Measurements from ENCODE around the gene MPZL3. TPM values are rescaled to one million over a fixed set of nuclear protein-coding genes. Genes with fewer than 3 reads are reported as not detected.

The MPZL3 gene
- polyA plus RNA-seq, 1 donor (not counting 4 experiments of a cell fraction or from before 2014, with no cell fraction given), result 7.9 TPM

DNA sequence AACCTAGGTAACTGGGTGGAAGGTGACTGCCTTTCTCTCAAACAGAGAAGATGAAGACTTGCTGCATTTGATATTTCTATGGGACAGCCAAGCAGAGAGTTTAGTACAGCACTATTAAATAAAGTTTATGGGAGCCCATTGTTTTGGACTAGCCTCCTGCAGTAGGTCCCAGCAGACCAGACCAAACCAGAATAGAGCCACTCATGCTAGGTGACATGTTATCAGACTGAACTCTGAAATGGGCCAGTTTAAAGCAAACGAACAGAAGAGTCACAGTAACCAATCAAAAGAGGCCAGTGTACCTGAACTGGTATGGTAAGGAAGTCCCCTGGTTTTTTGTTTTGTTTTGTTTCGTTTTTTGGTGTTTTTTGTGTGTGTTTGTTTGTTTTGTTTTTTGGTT, 19.8 kb upstream of the MPZL3 start:
- Histone ChIP-seq H4K20me1 (ENCODE audit: control insufficient read depth, extremely low read depth, insufficient read depth, low read length) (no peaks in the 10 kb centered on the region), H3K9me3 (ENCODE audit: control insufficient read depth, low read depth, low read length) (no peaks in the 10 kb centered on the region), H2AFZ (ENCODE audit: control insufficient read depth, low read length) (no peak overlapping the region), H3K27me3 (ENCODE audit: control insufficient read depth, extremely low read depth, insufficient read depth, low read length) (no peaks in the 10 kb centered on the region), H3K4me3 (ENCODE audit: control insufficient read depth in 2 of 3, extremely low read depth in 1 of 3, insufficient read depth in 2 of 3, low read depth in 1 of 3, low read length in 3 of 3) (no peak overlapping the region), H3K27ac (ENCODE audit: control insufficient read depth, insufficient read depth, low read length) (no peak overlapping the region), H3K79me2 (ENCODE audit: control insufficient read depth, insufficient read depth, low read length) (no peaks in the 10 kb centered on the region), H3K36me3 (ENCODE audit: control insufficient read depth in 2 of 2, extremely low read depth in 1 of 2, insufficient read depth in 2 of 2, low read length in 2 of 2) (no peaks in the 10 kb centered on the region), H3K4me1 (ENCODE audit: control insufficient read depth, extremely low read depth, insufficient read depth, low read length) (peaks cover 46% of the 10 kb centered on the region), H3K9ac (ENCODE audit: control insufficient read depth, extremely low read depth, insufficient read depth, low read length) (no peak overlapping the region), H3K9me1 (ENCODE audit: control insufficient read depth, extremely low read depth, insufficient read depth, low read length) (no peaks in the 10 kb centered on the region), H3K4me2 (ENCODE audit: control insufficient read depth, extremely low read depth, insufficient read depth, low read depth, low read length) (no peak overlapping the region)
- FAIRE-seq (no peak), DNase-seq (ENCODE audit: low read depth, low spot score) (no peak)
- dilution Hi-C loops (cut with MboI; ENCODE audit: extremely low pct_ligation_motif_present, low sequenced_read_pairs), result no loop called here
- TF ChIP-seq, protein P1, sequence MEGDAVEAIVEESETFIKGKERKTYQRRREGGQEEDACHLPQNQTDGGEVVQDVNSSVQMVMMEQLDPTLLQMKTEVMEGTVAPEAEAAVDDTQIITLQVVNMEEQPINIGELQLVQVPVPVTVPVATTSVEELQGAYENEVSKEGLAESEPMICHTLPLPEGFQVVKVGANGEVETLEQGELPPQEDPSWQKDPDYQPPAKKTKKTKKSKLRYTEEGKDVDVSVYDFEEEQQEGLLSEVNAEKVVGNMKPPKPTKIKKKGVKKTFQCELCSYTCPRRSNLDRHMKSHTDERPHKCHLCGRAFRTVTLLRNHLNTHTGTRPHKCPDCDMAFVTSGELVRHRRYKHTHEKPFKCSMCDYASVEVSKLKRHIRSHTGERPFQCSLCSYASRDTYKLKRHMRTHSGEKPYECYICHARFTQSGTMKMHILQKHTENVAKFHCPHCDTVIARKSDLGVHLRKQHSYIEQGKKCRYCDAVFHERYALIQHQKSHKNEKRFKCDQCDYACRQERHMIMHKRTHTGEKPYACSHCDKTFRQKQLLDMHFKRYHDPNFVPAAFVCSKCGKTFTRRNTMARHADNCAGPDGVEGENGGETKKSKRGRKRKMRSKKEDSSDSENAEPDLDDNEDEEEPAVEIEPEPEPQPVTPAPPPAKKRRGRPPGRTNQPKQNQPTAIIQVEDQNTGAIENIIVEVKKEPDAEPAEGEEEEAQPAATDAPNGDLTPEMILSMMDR (optimal IDR thresholded peaks at IDR 0.05 in 1 of 3, IDR thresholded peaks at IDR 0.05 in 1 of 3, conservative IDR thresholded peaks at IDR 0.05 in 1 of 3; ENCODE audit: extremely low read depth in 1 of 3, insufficient read depth in 2 of 3, low read length in 3 of 3), result no peak
- no peak for TF ChIP-seq EZH2 (IDR thresholded peaks at IDR 0.05; ENCODE audit: low read length)

DNA sequence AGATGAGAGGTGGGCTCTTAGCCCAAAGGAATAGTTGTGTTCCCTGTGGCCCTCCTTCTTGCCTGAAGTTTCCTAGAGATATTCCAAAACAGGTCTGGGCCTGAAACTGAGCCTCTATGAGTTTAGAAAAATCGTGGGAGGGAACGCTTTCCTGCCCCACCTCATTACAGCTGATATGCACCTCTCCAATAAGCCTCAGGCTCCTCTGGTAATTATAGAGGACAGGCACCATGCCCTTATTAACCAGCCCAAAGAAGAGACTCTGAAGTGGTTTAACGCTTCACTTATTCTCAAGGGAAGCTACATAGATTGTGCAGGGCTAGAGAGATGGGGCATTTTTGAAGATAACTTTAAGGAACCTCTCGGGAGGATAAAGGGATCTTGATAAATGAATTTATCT, 15.3 kb upstream of the MPZL3 start:
- dilution Hi-C loops (cut with MboI; ENCODE audit: extremely low pct_ligation_motif_present, low sequenced_read_pairs), result no loop called here

More for the DNA sequence above, 15.3 kb upstream of the MPZL3 start:
- peaks cover 1 to 6% of the 10 kb centered on the region in 2 experiments for H3K36me3 ChIP-seq (ENCODE audit: control insufficient read depth in 2 of 2, extremely low read depth in 1 of 2, insufficient read depth in 2 of 2, low read length in 2 of 2)
- H3K9me3 ChIP-seq (ENCODE audit: control insufficient read depth, low read depth, low read length), result no peaks in the 10 kb centered on the region
- H3K9ac ChIP-seq (ENCODE audit: control insufficient read depth, extremely low read depth, insufficient read depth, low read length), result no peak overlapping the region
- H3K4me2 ChIP-seq (ENCODE audit: control insufficient read depth, extremely low read depth, insufficient read depth, low read depth, low read length), result peak overlapping the region; percentile 97
- TF ChIP-seq, protein P1 (optimal IDR thresholded peaks at IDR 0.05 in 1 of 3, IDR thresholded peaks at IDR 0.05 in 1 of 3, conservative IDR thresholded peaks at IDR 0.05 in 1 of 3; ENCODE audit: extremely low read depth in 1 of 3, insufficient read depth in 2 of 3, low read length in 3 of 3), result no peak
- TF ChIP-seq EZH2 (IDR thresholded peaks at IDR 0.05; ENCODE audit: low read length), result no peak
- peaks cover 15% of the 10 kb centered on the region for H3K79me2 ChIP-seq (ENCODE audit: control insufficient read depth, insufficient read depth, low read length)
- no peaks in the 10 kb centered on the region for H4K20me1 ChIP-seq (ENCODE audit: control insufficient read depth, extremely low read depth, insufficient read depth, low read length)
- peak overlapping the region; percentile 27 for H3K27ac ChIP-seq (ENCODE audit: control insufficient read depth, insufficient read depth, low read length)
- H3K27me3 ChIP-seq (ENCODE audit: control insufficient read depth, extremely low read depth, insufficient read depth, low read length), result no peaks in the 10 kb centered on the region
- H2AFZ ChIP-seq (ENCODE audit: control insufficient read depth, low read length), result no peak overlapping the region
- FAIRE-seq (peak; percentile 92), DNase-seq (ENCODE audit: low read depth, low spot score) (no peak)
- no peak overlapping the region for H3K4me3 ChIP-seq (ENCODE audit: control insufficient read depth in 2 of 3, extremely low read depth in 1 of 3, insufficient read depth in 2 of 3, low read depth in 1 of 3, low read length in 3 of 3)
- peaks cover 42% of the 10 kb centered on the region for H3K4me1 ChIP-seq (ENCODE audit: control insufficient read depth, extremely low read depth, insufficient read depth, low read length)
- H3K9me1 ChIP-seq (ENCODE audit: control insufficient read depth, extremely low read depth, insufficient read depth, low read length), result no peaks in the 10 kb centered on the region

Measured in keratinocyte (primary cell).